GM18951 (cell line): ENCODE results near the gene ECEL1.

Source experiments
- POLR2A ChIP-seq: IDR thresholded peaks from 4 replicates; pipeline ENCODE4 v1.6.1; 2011; ENCODE audit warnings: mild to moderate bottlenecking; ENCODE audit not compliant: insufficient read length, insufficient read depth; ENCODE audit errors: extremely low read depth
- in situ Hi-C: fragments of 300-500 bp; cut with MboI; formaldehyde crosslinking; loops from one replicate; pipeline ENCODE4 v1.12.0; 2022; ENCODE audit warnings: low sequenced_read_pairs, mixed read lengths, inconsistent platforms; ENCODE audit not compliant: unreplicated experiment

Gene ECEL1

GRCh38 chr2:232516551-232516950, 28.9 kb upstream of the ECEL1 start:
- in situ Hi-C loops: loop anchor here (10.0 kb wide), 1 partner anchor 72 kb away; no protein-coding TSS in a partner anchor
- TF ChIP-seq POLR2A: no peak

GRCh38 chr2:232515639-232516038, 28.0 kb upstream of the ECEL1 start:
- TF ChIP-seq POLR2A: no peak
- in situ Hi-C loops: loop anchor here (10.0 kb wide), 1 partner anchor 71 kb away; no protein-coding TSS in a partner anchor

- TF ChIP-seq POLR2A: no peak
- in situ Hi-C loops: loop anchor here (10.0 kb wide), 1 partner anchor 69 kb away; no protein-coding TSS in a partner anchor
Observed at GRCh38 chr2:232513353-232513752, 25.7 kb upstream of the ECEL1 start.

GRCh38 chr2:232512602-232513001, 25.0 kb upstream of the ECEL1 start:
- in situ Hi-C loops: loop anchor here (10.0 kb wide), 1 partner anchor 68 kb away; no protein-coding TSS in a partner anchor
- TF ChIP-seq POLR2A: no peak

- in situ Hi-C loops: loop anchor here (10.0 kb wide), 1 partner anchor 67 kb away; no protein-coding TSS in a partner anchor
- no peak for TF ChIP-seq POLR2A
Observed at GRCh38 chr2:232511336-232511890, 23.8 kb upstream of the ECEL1 start.

GRCh38 chr2:232508251-232508650, 20.6 kb upstream of the ECEL1 start:
- in situ Hi-C loops: no loop called here

GRCh38 chr2:232506709-232507108, 19.1 kb upstream of the ECEL1 start:
- TF ChIP-seq POLR2A: no peak
- in situ Hi-C loops: no loop called here

More at GRCh38 chr2:232508251-232508650, 20.6 kb upstream of the ECEL1 start:
- no peak for TF ChIP-seq POLR2A

GRCh38 chr2:232505856-232506255, 18.2 kb upstream of the ECEL1 start:
- TF ChIP-seq POLR2A: no peak
- in situ Hi-C loops: no loop called here

GRCh38 chr2:232504438-232504837, 16.8 kb upstream of the ECEL1 start:
- TF ChIP-seq POLR2A: no peak
- in situ Hi-C loops: no loop called here

- no peak for TF ChIP-seq POLR2A
- in situ Hi-C loops: no loop called here
Observed at GRCh38 chr2:232503809-232504323, 16.2 kb upstream of the ECEL1 start.

- in situ Hi-C loops: no loop called here
- TF ChIP-seq POLR2A: no peak
Observed at GRCh38 chr2:232502911-232503808, 15.5 kb upstream of the ECEL1 start.

GRCh38 chr2:232502511-232502910, 14.9 kb upstream of the ECEL1 start:
- in situ Hi-C loops: no loop called here
- no peak for TF ChIP-seq POLR2A

- in situ Hi-C loops: no loop called here
- no peak for TF ChIP-seq POLR2A
Observed at GRCh38 chr2:232501794-232502390, 14.3 kb upstream of the ECEL1 start.
